Measurements from ENCODE around the gene DDX23.
A peak's percentile ranks its signal among the peaks of the same experiment; 100 is the strongest.
"Not testable (repeated sequence)": the region's sequence is repeated elsewhere in the genome, so short reads cannot be mapped to it uniquely, and the experiment has no call there.

The DDX23 gene

DNA sequence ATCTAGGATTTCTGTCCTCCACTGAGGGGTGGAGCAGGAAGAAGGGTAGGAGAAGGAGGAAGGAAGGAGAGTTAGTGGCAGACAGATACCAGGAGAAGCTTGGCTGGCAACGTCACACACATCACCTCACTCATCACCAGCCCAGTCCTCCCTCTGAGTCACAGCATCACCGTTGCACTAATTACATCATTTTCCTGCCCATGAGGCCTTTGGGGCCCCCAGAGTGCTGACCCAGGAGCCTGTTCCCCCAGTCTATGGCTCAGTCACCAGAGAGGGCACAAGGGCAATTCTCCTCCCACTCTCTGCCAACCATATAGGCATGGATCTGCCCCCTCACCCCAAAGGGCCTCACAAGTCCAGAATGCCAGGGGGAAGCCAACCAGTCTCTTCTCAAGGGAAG, 9.1 kb upstream of the DDX23 start:
- DNase-seq = no peak

DNA sequence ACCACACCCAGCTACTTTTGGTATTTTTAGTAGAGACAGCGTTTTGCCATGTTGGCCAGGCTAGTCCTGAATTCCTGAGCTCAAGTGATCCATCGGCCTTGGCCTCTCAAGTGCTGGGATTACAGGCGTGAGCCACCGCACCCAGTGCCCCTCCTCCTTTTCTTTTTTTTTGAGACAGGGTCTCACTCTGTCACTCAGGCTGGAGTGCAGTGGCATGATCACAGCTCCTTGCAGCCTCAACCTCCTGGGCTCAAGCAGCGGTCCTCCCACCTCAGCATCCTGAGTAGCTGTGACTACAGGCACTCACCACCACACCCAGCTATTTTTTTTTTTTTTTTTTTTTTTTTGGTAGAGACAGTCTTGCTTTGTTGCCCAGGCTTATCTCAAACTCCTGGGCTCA, 8.3 kb upstream of the DDX23 start:
- not testable (repeated sequence) for DNase-seq

DNA sequence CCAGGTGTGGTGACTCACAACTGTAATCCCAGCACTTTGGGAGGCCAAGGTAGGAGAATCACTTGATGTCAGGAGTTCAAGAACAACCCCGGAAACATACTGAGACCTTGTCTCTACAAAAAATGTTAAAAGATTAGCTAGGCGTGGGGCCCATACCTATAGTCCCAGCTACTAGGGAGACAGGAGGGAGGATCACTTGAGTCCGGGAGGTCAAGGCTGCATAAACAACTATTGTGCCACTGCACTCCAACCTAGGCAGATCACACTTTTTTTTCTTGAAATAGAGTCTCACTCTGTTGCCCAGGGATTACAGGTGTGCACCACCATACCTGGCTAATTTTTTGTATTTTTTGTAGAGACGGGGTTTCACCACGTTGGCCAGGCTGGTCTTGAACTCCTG, 7.6 kb upstream of the DDX23 start:
- no peak for DNase-seq

DNA sequence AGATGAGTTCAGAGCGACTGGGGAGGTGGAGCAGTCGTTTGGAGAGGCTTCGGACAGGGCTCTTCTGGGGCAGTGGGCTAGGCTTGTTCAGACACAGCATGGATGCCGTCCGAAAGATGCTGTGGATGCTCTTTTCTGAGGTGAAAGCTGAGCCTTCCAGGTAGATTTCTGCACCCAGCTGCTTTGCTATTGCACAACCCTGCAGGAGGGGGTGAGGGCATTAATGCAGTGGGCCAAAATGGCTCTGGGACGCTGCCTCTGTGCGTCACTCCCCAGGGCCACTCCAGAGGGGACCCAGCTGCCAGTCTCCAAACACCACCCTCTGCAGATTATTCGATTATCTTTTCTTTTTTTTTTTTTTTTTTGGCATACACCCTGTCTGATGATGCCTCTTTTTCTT, 6.1 kb upstream of the DDX23 start:
- DNase-seq = no peak

DNA sequence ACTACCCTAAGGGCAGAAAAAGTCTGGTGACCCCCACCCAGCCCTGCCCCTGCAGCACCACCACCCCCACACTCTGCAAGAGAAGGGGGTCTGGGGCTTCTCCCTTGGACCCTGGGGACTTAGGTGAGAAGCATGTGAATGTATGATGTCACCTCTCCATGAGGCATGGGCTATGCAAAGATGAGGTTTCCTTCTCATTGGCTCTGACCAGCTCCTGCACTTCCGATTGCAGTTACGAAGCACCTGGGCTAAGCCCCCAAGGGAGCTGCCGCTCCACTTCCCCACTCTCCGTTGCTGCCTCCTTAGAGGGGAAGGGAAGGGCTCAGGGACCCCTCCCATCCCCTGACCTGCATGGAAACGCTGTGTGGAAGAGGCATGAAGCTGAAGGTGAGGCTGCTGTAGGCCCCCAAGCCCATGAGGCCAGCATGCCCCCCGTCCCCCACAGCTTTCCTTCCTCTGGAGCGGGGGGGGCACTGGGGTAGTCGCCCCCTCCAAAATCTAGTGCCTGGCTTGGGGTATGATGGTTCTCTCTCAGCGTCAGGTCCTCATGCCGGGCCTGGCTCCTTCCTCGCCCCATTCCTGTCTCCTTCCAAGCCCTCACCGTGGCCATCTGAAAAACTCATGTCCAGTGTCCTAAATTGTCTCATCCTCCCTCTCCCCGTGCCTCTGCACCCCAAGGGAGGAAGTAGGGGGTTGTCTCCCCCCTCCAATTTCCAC, 5.5 kb upstream of the DDX23 start:
- no peak for DNase-seq

DNA sequence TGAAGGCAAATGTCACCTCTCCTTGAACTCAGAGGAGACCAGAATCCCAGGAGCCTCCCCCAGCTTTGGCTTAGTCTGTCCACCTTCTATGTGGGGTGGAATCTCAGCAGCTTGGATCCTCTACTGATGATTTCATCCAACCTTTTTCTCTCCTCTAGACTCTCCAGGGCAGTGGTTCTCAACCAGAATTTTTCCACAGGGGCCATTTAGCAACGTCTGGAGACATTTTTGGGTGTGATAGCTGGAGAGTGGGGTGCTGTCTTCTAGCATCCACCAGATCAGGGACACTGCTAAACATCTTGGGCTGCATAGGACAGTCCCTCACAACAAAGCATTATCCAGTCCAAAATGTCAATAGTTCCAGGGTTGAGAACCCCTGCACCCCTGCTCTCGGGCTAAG, 4.4 kb upstream of the DDX23 start:
- no peak for DNase-seq

DNA sequence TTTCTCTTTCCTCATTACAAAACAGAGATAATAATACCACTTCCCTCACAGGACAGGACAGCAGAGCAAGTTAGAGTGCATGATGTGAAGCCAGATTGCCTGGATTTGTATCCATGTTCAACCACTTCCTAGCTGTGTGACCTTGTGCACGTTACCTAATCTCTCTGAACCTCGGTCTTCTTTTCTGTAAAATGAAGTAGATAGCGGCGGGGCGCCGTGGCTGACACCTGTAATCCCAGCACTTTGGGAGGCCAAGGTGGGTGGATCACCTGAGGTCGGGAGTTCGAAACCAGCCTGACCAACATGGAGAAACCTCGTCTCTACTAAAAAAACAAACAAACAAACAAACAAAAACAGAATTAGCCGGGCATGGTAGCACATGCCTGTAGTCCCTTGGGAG, 3.0 kb upstream of the DDX23 start:
- not testable (repeated sequence) for DNase-seq

DNA sequence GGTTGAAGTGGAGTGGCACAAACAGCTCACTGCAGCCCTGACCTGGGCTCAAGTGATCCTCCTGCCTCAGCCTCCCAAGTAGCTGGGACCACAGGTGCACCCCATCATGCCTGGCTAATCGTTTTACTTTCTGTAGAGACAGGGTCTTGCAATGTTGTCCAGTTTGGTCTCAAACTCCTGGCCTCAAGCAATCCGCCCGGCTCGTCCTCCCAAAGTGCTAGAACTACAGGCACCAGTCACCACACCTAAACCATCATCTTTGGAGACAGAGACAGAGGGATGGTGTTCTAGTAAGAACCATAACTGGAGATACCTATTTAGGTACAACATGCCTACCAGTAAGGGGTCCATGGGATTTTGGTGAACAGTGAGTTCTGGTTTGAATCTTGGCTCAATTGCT, 2.5 kb upstream of the DDX23 start:
- DNase-seq = no peak

DNA sequence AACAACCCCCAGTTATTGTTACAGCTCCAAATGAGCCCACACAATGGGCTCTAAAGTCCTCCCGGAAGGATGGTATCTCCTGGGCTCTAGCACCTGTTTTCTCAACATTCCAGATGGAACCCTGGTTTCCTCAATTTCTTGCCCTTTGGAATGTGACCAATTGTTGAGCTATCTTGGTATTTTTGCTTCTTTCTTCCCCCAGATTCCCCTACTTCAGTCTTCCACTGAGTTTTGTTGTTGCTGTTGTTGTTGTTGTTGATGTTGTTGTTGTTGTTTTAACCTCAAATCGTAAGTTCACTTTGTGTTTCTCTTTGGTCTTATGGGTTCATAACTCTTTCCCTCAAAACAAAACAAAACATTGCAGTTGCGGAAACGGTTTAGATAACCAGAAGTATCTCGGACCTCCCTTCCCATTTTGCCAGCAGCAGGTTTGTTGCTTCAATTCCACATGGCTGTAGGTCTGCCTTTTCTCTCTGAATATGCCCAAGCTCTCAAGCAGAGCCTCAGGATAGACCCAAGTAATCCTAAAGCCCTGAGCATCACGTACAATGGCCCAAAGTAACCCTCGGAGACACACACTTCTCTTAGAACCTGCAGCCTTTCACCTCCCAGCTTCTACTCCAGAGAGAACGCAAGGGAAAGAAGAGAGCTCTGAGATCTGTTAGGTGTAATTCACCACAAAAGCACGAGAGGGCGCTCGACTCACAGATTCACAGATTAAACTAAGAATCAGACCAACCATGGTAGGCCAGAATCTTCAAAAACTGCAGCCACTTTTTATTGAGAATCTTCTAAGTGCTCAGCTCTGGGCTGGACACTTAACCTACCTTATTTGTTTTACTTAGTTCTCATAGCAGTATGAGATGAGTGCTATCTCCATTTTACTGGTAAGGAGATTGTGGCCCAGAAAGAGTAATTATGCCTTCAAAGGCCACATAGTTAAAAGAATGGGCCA, 1.0 kb upstream of the DDX23 start:
- peak; percentile 92 for DNase-seq

DNA sequence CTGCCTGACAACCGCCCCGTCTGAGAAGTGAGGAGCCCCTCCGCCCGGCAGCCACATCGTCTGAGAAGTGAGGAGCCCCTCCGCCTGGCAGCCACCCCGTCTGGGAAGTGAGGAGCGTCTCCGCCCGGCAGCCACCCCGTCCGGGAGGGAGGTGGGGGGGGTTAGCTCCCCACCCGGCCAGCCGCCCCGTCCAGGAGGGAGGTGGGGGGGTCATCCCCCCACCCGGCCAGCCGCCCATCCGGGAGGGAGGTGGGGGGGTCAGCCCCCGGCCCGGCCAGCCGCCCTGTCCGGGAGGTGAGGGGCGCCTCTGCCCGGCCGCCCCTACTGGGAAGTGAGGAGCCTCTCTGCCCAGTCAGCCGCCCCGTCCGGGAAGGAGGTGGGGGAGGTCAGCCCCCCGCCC, 9.9 kb downstream of the DDX23 start:
- DNase-seq = not testable (repeated sequence)

DNA sequence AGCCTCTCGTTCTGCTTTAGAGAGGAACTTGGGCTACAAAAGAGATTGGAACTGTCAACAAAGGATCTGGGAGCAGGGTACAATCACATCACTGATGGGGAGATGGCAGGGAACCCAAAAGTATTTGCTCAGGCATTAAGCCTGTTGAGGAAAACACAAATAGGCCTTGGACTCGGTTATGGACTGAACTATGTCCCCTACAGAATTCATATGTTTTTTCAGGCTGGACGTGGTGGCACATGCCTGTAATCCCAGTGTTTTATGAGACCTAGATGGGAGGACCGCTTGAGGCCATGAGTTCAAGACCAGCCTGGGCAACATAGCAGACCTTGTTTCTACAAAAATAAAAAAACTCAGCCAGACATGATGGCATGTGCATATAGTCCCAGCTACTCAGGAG, 13.9 kb downstream of the DDX23 start:
- no peak for DNase-seq

DNA sequence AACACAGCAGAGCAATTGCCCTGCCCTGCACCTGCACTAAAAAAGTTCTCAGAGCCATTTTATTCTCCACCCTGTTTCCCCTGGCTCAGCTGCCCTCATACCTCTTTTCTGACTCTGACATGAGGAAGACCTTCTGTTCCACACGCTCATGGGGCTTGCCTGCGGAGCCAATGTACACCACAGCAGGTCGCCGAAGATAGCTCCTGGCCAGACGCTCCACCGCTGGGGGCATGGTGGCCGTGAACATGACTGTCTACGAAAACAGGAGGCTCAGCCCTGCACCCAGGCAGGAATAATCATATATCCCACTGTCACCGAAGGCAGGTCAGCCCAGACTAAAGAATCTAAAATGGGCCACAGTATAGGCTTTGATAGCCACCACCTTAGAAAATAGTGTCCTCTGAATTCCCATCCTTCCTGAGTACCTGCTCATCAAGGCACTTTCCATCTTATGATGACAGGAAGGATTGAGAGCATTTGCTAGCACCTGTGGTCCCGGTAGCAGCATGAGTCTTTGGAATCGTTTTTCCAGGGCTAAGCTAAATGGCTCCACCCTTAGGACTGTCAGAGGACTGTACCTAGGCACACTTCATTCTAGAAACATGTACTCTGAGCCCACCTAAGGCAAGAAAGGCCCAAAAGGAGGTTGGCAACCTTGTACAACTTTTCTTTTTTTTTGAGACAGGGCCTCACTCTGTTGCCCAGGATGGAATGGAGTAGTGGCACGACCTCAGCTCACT, 19.5 kb downstream of the DDX23 start:
- DNase-seq = no peak

DNA sequence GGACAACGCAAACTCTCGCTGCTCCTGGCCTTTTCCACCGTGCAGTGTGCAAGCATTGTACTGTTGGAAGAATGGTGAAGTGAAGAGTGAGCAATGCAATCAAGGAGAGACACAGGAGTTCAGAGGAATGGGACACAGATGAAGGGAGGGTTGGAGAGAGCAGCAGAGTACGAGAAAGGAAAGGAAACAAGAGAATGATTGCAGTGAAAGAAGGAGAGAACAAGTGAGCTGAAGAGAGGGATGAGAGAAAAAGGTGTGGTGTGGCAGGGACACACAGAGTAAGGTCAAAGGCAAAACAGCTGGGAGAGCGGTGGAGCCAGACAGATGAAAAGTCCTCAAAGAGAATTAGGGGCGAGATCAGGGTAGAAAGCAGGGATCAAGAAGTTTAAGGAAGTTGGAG, 20.7 kb downstream of the DDX23 start:
- DNase-seq = no peak

DNA sequence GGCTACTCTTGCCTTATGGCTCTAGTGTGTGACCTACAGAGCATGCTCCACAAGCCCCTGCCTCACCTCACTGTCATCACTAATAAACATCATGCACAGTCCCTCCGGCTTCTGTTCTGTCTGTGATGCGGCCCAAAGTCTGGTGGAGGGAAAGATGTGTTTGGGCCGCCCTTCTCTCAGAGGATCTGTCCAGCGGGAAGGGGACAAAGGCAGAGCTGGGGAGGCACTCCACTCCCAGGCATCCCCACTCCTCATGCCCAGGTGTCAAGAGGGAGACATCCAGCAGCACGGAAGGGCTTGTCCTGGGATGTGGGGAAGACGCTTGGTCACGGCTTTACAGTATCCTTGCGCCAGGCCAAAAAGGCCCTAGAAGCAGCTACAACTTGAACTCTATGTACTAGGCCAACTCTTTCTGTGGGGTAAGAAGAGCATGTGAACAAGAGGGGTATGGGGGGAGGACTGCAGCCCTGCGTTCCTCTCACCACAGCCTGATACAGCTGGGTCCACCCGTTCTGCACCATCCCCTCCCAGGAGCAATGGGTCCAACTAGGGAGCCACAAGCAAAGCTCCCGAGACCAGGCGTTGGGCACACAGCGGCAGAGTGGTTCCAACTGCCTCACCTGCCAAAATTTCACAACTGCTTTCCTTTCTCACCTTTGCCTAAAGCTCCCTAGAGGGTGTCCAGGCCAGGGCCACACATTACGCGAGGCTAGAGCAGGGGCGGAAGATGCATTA, 23.0 kb downstream of the DDX23 start:
- no peak for DNase-seq

DNA sequence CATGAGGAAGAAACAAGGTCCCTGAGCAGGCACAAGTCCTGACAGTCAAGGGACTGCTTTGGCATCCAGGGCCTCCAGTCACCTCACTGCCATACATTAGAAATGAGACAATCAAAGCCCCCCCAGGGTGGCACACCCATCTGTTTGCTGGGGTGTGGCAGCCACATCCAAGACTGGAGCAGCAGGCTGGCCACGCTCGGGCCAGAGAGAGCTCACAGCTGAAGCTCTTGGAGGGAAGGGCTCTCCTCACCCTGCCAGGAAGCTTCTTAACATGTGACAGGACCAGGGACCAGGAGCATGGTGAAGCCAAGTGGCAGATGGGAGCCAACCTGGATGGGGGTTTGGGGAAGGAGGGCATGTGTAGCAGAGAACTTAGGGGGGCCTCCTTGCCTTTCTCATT, 23.7 kb downstream of the DDX23 start:
- no peak for DNase-seq

DNA sequence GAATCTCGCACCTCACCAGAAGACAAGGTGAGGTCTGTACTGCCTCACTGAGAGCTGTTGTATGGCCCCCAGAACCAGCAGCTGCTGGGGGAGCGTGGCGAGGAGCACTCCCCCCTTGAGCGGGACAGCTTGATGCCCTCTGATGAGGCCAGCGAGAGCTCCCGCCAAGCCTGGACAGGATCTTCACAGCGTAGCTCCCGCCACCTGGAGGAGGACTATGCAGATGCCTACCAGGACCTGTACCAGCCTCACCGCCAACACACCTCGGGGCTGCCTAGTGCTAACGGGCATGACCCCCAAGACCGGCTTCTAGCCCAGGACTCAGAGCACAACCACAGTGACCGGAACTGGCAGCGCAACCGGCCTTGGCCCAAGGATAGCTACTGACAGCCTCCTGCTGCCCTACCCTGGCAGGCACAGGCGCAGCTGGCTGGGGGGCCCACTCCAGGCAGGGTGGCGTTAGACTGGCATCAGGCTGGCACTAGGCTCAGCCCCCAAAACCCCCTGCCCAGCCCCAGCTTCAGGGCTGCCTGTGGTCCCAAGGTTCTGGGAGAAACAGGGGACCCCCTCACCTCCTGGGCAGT, 24.4 kb downstream of the DDX23 start:
- no peak for DNase-seq

DNA sequence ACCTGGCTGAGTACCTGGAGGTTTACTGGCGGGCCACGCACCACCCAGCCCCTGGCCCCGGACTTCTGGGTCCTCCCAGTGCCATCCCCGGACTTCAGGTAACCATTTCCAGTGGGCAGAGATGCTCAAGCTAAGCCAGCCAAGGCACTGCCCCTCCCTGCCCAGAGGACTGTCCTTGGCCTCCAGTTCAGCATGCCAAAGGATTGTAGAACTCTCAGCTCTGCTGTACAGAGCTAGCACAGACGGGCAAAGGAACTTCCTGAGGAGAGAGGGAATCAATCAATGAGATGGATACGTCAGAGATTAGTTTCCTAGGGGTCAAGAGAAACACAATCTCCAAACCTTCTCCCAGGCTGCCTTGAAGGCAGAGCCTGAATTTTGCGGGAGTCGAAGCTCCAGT, 24.9 kb downstream of the DDX23 start:
- no peak for DNase-seq

DNA sequence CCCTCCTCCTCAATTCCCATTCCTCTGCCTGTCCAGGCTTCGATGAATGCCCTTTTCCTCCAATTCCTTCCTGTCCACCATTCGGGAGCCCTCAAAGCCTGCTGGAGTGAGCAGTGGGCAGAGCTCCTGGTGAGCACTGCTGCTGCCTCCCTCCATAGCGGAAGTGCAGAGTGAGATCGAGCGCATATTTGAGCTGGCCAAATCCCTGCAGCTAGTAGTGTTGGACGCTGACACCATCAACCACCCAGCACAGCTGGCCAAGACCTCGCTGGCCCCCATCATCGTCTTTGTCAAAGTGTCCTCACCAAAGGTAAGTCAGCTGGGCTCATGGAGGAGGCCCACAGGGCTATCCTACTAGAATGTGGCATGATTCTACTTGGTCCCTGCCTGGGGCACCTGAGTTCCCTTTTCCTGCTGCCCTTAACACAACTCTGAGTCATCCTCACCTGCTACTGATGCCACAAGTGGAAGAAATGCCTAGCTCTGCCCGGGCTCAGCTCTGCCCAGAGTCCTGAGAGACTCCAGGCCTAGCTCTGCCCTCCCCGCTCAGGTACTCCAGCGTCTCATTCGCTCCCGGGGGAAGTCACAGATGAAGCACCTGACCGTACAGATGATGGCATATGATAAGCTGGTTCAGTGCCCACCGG, 25.6 kb downstream of the DDX23 start:
- no peak for DNase-seq

DNA sequence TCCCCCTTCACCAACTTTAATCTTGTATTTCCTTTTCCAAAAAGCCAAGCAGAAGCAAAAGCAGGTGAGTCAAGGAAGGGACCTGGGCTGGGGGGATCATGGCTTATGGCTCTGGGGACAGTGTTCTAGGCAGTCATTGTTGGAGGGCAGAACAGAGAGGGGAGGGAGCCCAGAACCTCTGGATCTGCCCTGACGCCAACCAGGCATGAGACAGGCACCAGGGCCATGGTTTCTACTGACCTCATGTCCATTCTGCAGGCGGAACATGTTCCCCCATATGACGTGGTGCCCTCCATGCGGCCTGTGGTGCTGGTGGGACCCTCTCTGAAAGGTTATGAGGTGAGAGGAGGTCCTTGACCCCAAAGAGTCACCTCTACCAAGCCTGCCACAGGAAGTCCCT, 27.1 kb downstream of the DDX23 start:
- DNase-seq = no peak

DNA sequence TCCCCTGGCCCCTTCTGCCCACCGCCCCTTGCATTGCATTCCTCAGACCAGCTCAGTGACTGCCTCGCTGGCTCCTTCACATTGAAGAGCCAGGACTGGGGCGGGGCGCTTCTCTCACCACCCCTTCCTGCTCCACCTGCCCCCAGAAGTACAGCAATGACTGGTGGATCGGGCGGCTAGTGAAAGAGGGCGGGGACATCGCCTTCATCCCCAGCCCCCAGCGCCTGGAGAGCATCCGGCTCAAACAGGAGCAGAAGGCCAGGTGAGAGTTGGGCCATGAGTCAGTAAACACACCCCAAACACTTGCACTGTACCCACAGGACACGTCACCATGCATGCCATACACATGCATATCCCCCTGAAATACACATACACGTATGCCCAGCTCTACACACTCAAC, 27.9 kb downstream of the DDX23 start:
- DNase-seq = peak; percentile 9

DNA sequence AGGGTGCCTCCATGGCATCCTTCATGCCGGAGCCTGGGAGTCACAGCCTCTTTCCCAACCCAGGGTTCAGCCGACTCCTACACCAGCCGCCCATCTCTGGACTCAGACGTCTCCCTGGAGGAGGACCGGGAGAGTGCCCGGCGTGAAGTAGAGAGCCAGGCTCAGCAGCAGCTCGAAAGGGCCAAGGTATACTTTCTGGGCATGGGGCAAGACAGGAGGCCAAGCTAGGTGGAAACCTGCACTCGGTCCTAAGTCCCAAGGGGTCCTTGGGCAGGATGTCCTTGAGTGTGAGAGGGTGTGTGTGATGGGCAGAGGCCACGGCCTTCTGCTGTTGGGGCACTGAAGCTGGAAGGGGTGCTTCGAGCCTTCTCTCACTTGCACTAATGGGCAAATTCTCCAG, 28.7 kb downstream of the DDX23 start:
- DNase-seq = no peak

DNA sequence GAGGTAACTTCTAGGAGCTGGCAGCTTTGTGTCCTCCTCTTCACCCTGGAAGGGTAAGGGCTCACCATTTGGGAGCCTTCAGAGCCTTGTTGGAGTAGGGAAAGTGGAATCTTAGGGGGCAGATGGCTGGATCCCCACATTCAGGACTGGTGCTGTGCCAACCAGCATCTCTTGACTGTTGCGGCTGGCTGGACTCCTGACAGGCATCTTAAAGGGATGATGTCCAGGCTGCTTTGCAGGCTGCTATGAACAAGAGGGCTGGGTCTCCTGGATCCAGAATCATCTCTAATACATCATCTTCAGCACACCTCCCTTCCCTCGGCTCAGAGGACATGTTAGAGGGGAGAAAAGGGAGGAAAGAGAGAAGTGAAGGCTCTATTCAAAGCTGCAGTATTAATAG, 29.3 kb downstream of the DDX23 start:
- no peak for DNase-seq
